ENCODE data around the gene USP35. TPM values are rescaled to one million over a fixed set of nuclear protein-coding genes. Genes with fewer than 3 reads are reported as not detected.

Gene USP35
- total RNA-seq, 1 experiment from 2014 or later: 11.3 TPM

DNA sequence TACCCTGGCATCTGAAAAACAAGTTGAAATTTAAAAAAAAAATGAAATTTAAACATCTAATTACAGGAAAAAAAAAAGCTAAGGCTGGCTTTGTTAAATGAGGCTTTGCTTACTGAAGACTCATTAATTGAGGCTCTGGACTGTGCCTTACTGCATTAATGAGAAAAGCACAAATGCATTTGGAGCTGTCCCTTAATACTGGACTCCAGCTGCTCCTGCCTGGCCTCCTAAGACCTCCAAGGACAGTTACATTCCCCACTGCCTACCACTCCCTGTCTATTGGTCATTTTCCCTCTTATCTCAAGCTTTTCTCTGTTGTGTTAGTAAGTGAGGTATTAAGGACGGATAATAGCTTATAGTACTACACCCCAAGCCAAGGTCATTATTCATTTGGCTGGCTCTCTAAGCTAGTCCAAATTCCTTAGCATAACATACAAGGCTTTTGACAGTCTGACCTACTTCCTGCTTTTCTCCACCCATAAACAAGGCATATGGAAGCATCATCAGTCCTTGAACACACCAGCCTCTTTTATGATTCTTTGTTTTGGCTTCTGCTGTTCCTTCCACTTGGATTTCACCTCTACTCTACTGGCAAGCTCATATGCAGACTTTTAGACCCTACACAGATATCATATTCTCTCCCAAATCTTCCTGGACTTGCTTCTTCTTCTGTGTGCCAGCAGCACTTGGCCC, 62.5 kb downstream of the USP35 start:
- Mint-ChIP-seq H3K36me3 (ENCODE audit: insufficient read depth, unreplicated experiment) (peaks cover 36% of the 10 kb centered on the region), H3K4me3 (ENCODE audit: unreplicated experiment) (no peak overlapping the region), H3K27me3 (ENCODE audit: insufficient read depth, unreplicated experiment) (no peaks in the 10 kb centered on the region), H3K9me3 (ENCODE audit: unreplicated experiment) (no peaks in the 10 kb centered on the region), H3K27ac (ENCODE audit: unreplicated experiment) (no peak overlapping the region), H3K4me1 (ENCODE audit: low read depth, unreplicated experiment) (peaks cover 7% of the 10 kb centered on the region)
- POLR2A ChIA-PET: no interaction called here
- peaks cover 6% of the 10 kb centered on the region; the same call in 1 of the 2 replicates for H3K4me1 ChIP-seq
- H3K27me3 ChIP-seq (replicated peaks; ENCODE audit: control insufficient read depth, insufficient read depth, low read length): no peaks in the 10 kb centered on the region
- TF ChIP-seq, protein P1, sequence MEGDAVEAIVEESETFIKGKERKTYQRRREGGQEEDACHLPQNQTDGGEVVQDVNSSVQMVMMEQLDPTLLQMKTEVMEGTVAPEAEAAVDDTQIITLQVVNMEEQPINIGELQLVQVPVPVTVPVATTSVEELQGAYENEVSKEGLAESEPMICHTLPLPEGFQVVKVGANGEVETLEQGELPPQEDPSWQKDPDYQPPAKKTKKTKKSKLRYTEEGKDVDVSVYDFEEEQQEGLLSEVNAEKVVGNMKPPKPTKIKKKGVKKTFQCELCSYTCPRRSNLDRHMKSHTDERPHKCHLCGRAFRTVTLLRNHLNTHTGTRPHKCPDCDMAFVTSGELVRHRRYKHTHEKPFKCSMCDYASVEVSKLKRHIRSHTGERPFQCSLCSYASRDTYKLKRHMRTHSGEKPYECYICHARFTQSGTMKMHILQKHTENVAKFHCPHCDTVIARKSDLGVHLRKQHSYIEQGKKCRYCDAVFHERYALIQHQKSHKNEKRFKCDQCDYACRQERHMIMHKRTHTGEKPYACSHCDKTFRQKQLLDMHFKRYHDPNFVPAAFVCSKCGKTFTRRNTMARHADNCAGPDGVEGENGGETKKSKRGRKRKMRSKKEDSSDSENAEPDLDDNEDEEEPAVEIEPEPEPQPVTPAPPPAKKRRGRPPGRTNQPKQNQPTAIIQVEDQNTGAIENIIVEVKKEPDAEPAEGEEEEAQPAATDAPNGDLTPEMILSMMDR (IDR thresholded peaks at IDR 0.05; ENCODE audit: insufficient read depth in 1 of 2, low read depth in 1 of 2, low read length in 1 of 2, severe bottlenecking in 1 of 2, unreplicated experiment in 1 of 2): no peak
- H3K4me3 ChIP-seq (ENCODE audit: low read depth, low read length): no peak overlapping the region
- no peaks in the 10 kb centered on the region for H3K9me3 ChIP-seq
- DNase-seq: no peak
- intact Hi-C loops (cut with micrococcal nuclease; ENCODE audit: unreplicated experiment): no loop called here
- CTCF ChIA-PET: interaction anchor here (0.7 kb wide), 1 partner anchor 11 kb away, joined by 4 read pairs; no protein-coding TSS in a partner anchor
- no TSS peak for BruUV-seq (replicated peaks)
- H3K36me3 ChIP-seq (ENCODE audit: control insufficient read depth, insufficient read depth, low read length): no peaks in the 10 kb centered on the region

DNA sequence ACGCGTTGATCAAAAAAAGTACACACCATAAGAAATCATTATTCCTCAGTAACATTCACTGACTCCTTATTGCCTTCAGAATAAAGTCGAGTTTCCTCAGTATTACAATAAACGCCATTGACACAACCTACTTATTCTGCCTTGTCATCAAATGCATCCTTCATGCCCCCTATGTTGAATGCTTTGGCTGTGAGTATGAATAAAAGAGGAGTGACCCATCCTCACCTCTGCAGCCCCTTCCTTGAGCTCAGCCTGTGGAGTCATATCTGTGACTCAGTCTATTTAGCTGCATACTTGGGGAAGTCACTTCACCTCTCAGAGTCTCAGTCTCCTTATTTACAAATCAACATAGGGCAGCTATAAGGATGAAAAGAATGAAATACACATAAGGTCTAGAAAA, 65.1 kb downstream of the USP35 start:
- no peaks in the 10 kb centered on the region for H3K9me3 ChIP-seq
- ChIA-PET POLR2A (no interaction called here), CTCF (no interaction called here)
- BruUV-seq (replicated peaks): no TSS peak
- peaks cover 7% of the 10 kb centered on the region for H3K4me1 Mint-ChIP-seq (ENCODE audit: low read depth, unreplicated experiment)
- H3K4me1 ChIP-seq: peaks cover 10% of the 10 kb centered on the region; the same call in 1 of the 2 replicates
- TF ChIP-seq, protein P1 (IDR thresholded peaks at IDR 0.05; ENCODE audit: insufficient read depth in 1 of 2, low read depth in 1 of 2, low read length in 1 of 2, severe bottlenecking in 1 of 2, unreplicated experiment in 1 of 2): no peak
- H3K36me3 ChIP-seq (ENCODE audit: control insufficient read depth, insufficient read depth, low read length): no peaks in the 10 kb centered on the region
- peaks cover 27% of the 10 kb centered on the region for H3K36me3 Mint-ChIP-seq (ENCODE audit: insufficient read depth, unreplicated experiment)
- no peaks in the 10 kb centered on the region for H3K9me3 Mint-ChIP-seq (ENCODE audit: unreplicated experiment)
- H3K27ac Mint-ChIP-seq (ENCODE audit: unreplicated experiment): no peak overlapping the region
- no peak overlapping the region for H3K4me3 ChIP-seq (ENCODE audit: low read depth, low read length)
- H3K27me3 Mint-ChIP-seq (ENCODE audit: insufficient read depth, unreplicated experiment): no peaks in the 10 kb centered on the region
- intact Hi-C loops (cut with micrococcal nuclease; ENCODE audit: unreplicated experiment): no loop called here
- H3K27me3 ChIP-seq (replicated peaks; ENCODE audit: control insufficient read depth, insufficient read depth, low read length): no peaks in the 10 kb centered on the region
- no peak overlapping the region for H3K4me3 Mint-ChIP-seq (ENCODE audit: unreplicated experiment)
- no peak for DNase-seq

DNA sequence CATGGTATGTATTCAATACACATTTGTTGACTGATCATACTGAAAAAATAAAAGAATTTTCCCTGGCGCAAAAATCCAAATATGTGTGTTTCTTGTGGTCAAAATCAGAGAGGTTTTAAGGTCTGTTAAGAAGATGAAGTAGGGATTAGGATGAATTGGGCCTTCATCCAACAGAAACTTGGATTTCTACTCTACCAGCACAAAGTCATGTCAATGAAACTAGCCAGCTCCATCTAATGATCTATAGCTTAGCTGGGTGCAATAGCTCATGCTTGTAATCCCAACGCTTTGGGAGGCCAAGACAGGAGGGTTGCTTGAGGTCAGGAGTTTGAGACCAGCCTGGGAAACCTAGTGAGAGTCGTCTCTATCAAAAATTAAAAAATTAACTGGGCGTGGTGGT, 65.5 kb downstream of the USP35 start:
- H3K27me3 ChIP-seq (replicated peaks; ENCODE audit: control insufficient read depth, insufficient read depth, low read length): no peaks in the 10 kb centered on the region
- Mint-ChIP-seq H3K9me3 (ENCODE audit: unreplicated experiment) (no peaks in the 10 kb centered on the region), H3K27me3 (ENCODE audit: insufficient read depth, unreplicated experiment) (no peaks in the 10 kb centered on the region), H3K4me3 (ENCODE audit: unreplicated experiment) (no peak overlapping the region), H3K27ac (ENCODE audit: unreplicated experiment) (no peak overlapping the region), H3K36me3 (ENCODE audit: insufficient read depth, unreplicated experiment) (peaks cover 27% of the 10 kb centered on the region), H3K4me1 (ENCODE audit: low read depth, unreplicated experiment) (peaks cover 7% of the 10 kb centered on the region)
- peaks cover 10% of the 10 kb centered on the region; the same call in 1 of the 2 replicates for H3K4me1 ChIP-seq
- H3K36me3 ChIP-seq (ENCODE audit: control insufficient read depth, insufficient read depth, low read length): no peaks in the 10 kb centered on the region
- BruUV-seq (replicated peaks): no TSS peak
- intact Hi-C loops (cut with micrococcal nuclease; ENCODE audit: unreplicated experiment): no loop called here
- ChIA-PET POLR2A (no interaction called here), CTCF (no interaction called here)
- no peak for DNase-seq
- no peak overlapping the region for H3K4me3 ChIP-seq (ENCODE audit: low read depth, low read length)
- TF ChIP-seq, protein P1 (IDR thresholded peaks at IDR 0.05; ENCODE audit: insufficient read depth in 1 of 2, low read depth in 1 of 2, low read length in 1 of 2, severe bottlenecking in 1 of 2, unreplicated experiment in 1 of 2): no peak
- H3K9me3 ChIP-seq: no peaks in the 10 kb centered on the region
